Astrocyte of the spinal cord (primary cell): ENCODE results near the gene OLFM1.
"Not testable (repeated sequence)": the region's sequence is repeated elsewhere in the genome, so short reads cannot be mapped to it uniquely, and the experiment has no call there.

ENCODE experiments used
- DNase-seq: peaks from one replicate; pipeline ENCODE4 v3.0.0; 2011; ENCODE audit warnings: low read depth, low spot score
- H3K4me3 ChIP-seq: 2 replicates; pipeline ENCODE4 v1.5.1; 2011; ENCODE audit warnings: low read depth, mild to moderate bottlenecking, low read length, moderate library complexity
- CTCF ChIP-seq: IDR thresholded peaks from 2 replicates; pipeline ENCODE4 v1.5.1; 2012; ENCODE audit warnings: low read depth, mild to moderate bottlenecking, low read length, inconsistent platforms
- in situ Hi-C: cut with HindIII; loops from 2 replicates; pipeline ENCODE4 v1.10.0; 2017; ENCODE audit warnings: low sequenced_read_pairs

OLFM1 gene

GRCh38 chr9:135055181-135055580 lies 32.3 kb upstream of the OLFM1 start:
- TF ChIP-seq CTCF: no peak
- no peak overlapping the region for H3K4me3 ChIP-seq
- in situ Hi-C loops: no loop called here
- no peak for DNase-seq

- in situ Hi-C loops: no loop called here
- DNase-seq: no peak
- no peak for TF ChIP-seq CTCF
- no peak overlapping the region for H3K4me3 ChIP-seq
These were observed 30.9 kb upstream of the OLFM1 start for GRCh38 chr9:135056541-135056940.

GRCh38 chr9:135060461-135061116 lies 26.9 kb upstream of the OLFM1 start:
- H3K4me3 ChIP-seq: no peak overlapping the region
- no peak for TF ChIP-seq CTCF
- DNase-seq: no peak
- in situ Hi-C loops: no loop called here

- H3K4me3 ChIP-seq: no peak overlapping the region
- in situ Hi-C loops: no loop called here
- no peak for TF ChIP-seq CTCF
- DNase-seq: no peak
These were observed 26.0 kb upstream of the OLFM1 start for GRCh38 chr9:135061441-135061840.

- no peak for DNase-seq
- TF ChIP-seq CTCF: no peak
- no peak overlapping the region for H3K4me3 ChIP-seq
- in situ Hi-C loops: no loop called here
These were observed 25.2 kb upstream of the OLFM1 start for GRCh38 chr9:135062254-135062653.

GRCh38 chr9:135063466-135063865 lies 24.0 kb upstream of the OLFM1 start:
- in situ Hi-C loops, DNase-seq, H3K4me3 ChIP-seq: not testable (repeated sequence)

- DNase-seq, H3K4me3 ChIP-seq, in situ Hi-C loops: not testable (repeated sequence)
These were observed 23.6 kb upstream of the OLFM1 start for GRCh38 chr9:135063888-135064287.

GRCh38 chr9:135065151-135065550 lies 22.3 kb upstream of the OLFM1 start:
- no peak overlapping the region for H3K4me3 ChIP-seq
- DNase-seq: no peak
- no peak for TF ChIP-seq CTCF
- in situ Hi-C loops: no loop called here
